Adipocyte (in vitro differentiated cells): ENCODE measurements around the gene ZC3H7B.
"Not testable (repeated sequence)": the region's sequence is repeated elsewhere in the genome, so short reads cannot be mapped to it uniquely, and the experiment has no call there.

Experiments
- DNase-seq: peaks from one replicate; pipeline ENCODE4 v3.0.0-alpha.2; 2015; ENCODE audit warnings: low read depth
- H3K27me3 ChIP-seq: replicated peaks from 2 replicates; pipeline ENCODE4 v1.7.0; 2013; ENCODE audit warnings: mild to moderate bottlenecking, low read length, moderate library complexity; ENCODE audit not compliant: control insufficient read depth, insufficient read depth
- H3K36me3 ChIP-seq: 2 replicates; pipeline ENCODE4 v1.7.0; 2013; ENCODE audit warnings: low read length, mild to moderate bottlenecking, moderate library complexity; ENCODE audit not compliant: control insufficient read depth, insufficient read depth, severe bottlenecking
- H3K4me1 ChIP-seq: 2 replicates; pipeline ENCODE4 v1.7.0; 2013; ENCODE audit warnings: mild to moderate bottlenecking, low read length, moderate library complexity; ENCODE audit not compliant: control insufficient read depth, insufficient read depth
- H3K4me3 ChIP-seq: 2 replicates; pipeline ENCODE4 v1.7.0; 2013; ENCODE audit warnings: mild to moderate bottlenecking, low read length, moderate library complexity
- H3K9ac ChIP-seq: 2 replicates; pipeline ENCODE4 v1.7.0; 2013; ENCODE audit warnings: mild to moderate bottlenecking, low read length, moderate library complexity
- H3K9me3 ChIP-seq: 2 replicates; pipeline ENCODE4 v1.7.0; 2013; ENCODE audit warnings: mild to moderate bottlenecking, low read length, moderate library complexity; ENCODE audit not compliant: control insufficient read depth

Gene ZC3H7B

DNA sequence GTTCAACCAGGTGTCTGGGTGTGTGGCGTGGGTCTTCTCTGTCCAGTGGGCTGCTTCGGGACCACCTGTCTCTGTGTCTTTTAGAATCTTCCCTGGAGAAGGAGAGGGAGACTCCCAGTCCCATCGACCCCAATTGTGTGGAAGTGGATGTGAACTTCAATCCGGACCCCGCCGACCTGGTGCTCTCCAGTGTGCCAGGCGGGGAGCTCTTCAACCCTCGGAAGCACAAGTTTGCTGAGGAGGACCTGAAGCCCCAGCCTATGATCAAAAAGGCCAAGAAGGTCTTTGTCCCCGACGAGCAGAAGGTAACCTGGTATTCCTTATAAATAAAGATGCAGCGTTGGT lies 92.7 kb downstream of the ZC3H7B start:
- Histone ChIP-seq H3K4me1 (peaks cover 27% of the 10 kb centered on the region), H3K36me3 (peaks cover 54% of the 10 kb centered on the region), H3K27me3 (no peaks in the 10 kb centered on the region), H3K9ac (peak overlapping the region; percentile 83), H3K4me3 (peak overlapping the region; percentile 52), H3K9me3 (no peaks in the 10 kb centered on the region)
- no peak for DNase-seq

GRCh38 chr22:41395531-41396240 lies 94.4 kb downstream of the ZC3H7B start:
- peak overlapping the region; percentile 67 for H3K9ac ChIP-seq

GRCh38 chr22:41397143-41397811 lies 96.0 kb downstream of the ZC3H7B start:
- no peak for DNase-seq

More at GRCh38 chr22:41395531-41396240, 94.4 kb downstream of the ZC3H7B start:
- no peak overlapping the region for H3K4me3 ChIP-seq
- DNase-seq, result no peak
- H3K9me3 ChIP-seq, result no peaks in the 10 kb centered on the region
- no peaks in the 10 kb centered on the region for H3K27me3 ChIP-seq
- H3K4me1 ChIP-seq, result peaks cover 27% of the 10 kb centered on the region
- H3K36me3 ChIP-seq, result peaks cover 42% of the 10 kb centered on the region

DNA sequence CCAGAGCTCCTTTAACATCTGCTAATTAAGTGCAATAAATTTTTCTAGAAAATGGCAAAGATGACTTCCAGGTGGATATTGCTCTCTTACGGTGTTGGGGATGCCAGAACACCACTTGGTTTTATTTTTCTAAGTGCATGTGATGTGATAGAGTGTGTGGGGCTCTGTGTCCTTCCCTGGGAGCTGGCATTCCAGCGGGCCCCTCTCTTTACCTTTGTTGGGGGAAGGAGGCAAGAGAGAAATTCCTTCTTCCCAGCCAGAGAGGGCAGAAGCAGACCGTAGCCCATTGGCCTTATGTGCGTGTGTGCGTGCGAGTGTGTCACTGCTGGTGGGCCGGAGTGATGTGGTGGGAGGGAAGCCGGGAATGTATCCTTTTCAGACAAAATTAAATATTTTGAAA lies 97.6 kb downstream of the ZC3H7B start:
- no peak overlapping the region for H3K4me3 ChIP-seq
- H3K27me3 ChIP-seq, result no peaks in the 10 kb centered on the region
- H3K36me3 ChIP-seq, result peaks cover 34% of the 10 kb centered on the region
- DNase-seq, result no peak
- peaks cover 37% of the 10 kb centered on the region for H3K4me1 ChIP-seq
- no peak overlapping the region for H3K9ac ChIP-seq
- H3K9me3 ChIP-seq, result no peaks in the 10 kb centered on the region

More at GRCh38 chr22:41397143-41397811, 96.0 kb downstream of the ZC3H7B start:
- H3K9me3 ChIP-seq, result no peaks in the 10 kb centered on the region
- H3K9ac ChIP-seq, result no peak overlapping the region
- no peaks in the 10 kb centered on the region for H3K27me3 ChIP-seq
- peaks cover 34% of the 10 kb centered on the region for H3K36me3 ChIP-seq
- peaks cover 35% of the 10 kb centered on the region for H3K4me1 ChIP-seq
- no peak overlapping the region for H3K4me3 ChIP-seq

DNA sequence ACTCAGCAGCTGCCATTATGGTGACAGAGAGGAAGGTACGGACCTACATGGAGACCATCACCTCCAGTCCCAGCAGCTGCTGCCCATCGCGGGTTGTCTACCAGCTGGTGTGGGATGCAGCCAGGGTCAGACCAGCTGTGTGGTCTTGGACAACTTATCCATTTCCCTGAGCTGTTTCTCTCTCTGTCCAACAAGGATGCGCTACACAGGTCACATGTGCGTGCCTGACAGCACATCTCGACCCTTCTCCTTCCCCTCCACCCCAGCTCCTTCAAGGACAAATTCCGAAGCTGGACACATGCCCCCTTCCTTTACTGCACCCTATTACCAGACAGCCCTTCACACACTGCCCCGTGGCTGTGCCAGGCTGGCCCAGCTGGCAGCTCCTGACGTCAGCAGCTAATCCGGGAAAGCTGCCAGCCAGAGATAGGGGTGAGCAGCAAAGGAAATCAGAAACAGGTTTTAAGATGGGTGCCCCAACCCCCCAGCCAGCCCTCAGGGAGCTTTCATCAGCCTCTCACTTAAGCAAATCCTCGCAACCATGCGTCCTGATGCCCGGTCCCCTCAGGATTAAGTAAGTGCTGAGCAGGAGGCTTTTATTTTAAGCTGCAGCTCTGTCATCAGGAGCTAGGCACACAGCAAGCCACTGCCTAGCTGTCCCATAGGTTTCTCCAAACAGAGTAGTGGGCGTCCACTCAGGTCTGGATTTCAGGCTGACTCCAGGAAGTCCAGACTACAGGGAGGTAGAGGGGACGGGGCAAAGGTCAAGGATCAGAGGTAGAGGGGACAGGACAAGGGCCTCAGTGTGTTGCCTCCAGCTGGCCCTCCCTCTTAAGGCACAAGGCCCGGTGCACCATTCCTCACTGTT lies 100.7 kb downstream of the ZC3H7B start:
- no peaks in the 10 kb centered on the region for H3K9me3 ChIP-seq
- H3K4me3 ChIP-seq, result no peak overlapping the region
- peak; percentile 91 for DNase-seq
- H3K27me3 ChIP-seq, result no peaks in the 10 kb centered on the region
- peak overlapping the region; percentile 83 for H3K9ac ChIP-seq
- H3K4me1 ChIP-seq, result peaks cover 25% of the 10 kb centered on the region
- peaks cover 14% of the 10 kb centered on the region for H3K36me3 ChIP-seq

DNA sequence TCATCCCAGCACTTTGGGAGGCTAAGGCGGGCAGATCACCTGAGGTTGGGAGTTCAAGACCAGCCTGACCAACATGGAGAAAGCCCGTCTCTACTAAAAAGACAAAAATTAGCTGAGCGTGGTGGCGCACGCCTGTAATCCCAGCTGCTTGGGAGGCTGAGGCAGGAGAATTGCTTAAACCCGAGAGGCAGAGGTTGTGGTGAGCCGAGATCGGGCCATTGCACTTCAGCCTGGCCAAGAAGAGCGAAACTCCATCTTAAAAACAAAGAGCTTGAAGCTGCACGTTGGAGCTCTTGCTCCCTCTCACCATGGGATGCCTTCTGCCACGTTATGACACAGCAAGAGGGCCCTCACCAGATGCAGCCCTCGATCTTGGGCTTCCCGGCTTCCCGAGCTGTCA lies 101.5 kb downstream of the ZC3H7B start:
- not testable (repeated sequence) for H3K4me3 ChIP-seq, H3K9me3 ChIP-seq, H3K27me3 ChIP-seq, DNase-seq, H3K36me3 ChIP-seq
- peak overlapping the region; percentile 83 for H3K9ac ChIP-seq
- peaks cover 25% of the 10 kb centered on the region for H3K4me1 ChIP-seq

DNA sequence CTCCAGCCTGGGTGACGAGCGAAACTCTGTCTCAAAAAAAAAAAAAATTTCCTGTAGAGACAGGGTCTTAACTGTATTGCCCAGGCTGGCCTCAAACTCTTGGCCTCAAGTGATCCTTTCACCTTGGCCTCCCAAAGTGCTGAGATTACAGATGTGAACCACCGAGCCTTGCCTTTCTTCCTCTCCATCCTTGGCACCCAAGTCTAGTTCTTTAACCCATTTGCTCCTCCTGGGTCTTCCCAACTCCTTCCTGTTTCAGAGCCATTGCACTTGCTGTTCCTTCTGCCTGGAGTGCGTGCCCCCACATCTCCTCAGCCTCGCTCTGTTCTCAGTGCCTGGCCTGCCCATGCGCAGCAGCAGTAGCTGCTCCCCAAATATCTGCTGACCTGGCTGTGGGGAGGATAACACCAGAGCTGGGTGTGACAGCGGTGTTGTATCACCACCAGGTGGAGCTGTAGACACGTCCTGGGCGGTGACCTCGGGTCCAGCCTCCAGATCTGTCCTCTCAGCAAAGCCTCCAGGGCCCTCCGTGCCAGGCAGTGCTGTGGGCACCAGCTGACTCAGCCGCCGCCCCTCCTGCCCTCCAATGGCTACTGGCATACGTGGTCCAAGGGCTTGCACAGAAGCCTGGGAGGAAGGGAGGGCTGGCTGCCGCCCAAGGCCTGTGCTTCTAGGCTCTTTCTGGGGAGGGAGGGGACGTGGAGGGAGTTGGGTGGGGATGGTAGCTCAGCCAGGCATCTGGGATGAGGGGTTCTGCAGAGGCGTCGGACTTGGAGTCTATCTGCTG lies 102.4 kb downstream of the ZC3H7B start:
- Histone ChIP-seq H3K9me3 (no peaks in the 10 kb centered on the region), H3K9ac (peak overlapping the region; percentile 83), H3K36me3 (no peaks in the 10 kb centered on the region), H3K4me3 (no peak overlapping the region), H3K4me1 (peaks cover 25% of the 10 kb centered on the region), H3K27me3 (no peaks in the 10 kb centered on the region)
- DNase-seq, result peak; percentile 95

DNA sequence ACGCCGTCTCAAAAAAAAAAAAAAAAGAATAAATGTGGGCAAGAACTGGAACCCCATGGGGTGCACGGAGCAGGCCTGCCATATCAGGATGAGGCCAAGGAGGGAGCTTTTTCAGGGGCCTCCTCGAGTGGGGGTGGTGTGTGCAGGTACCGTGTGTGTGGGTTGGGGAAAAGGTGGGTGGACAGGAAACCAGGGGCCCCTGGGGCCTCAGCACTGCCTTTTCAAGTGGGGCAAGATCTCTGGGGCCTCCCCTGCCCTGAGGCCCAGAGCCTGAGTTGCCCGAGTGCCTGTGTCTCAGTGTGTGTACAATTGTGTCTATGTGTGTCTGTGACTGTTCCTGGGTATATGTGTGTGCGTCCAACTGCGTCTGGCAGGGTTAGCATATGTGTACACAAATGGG lies 104.3 kb downstream of the ZC3H7B start:
- Histone ChIP-seq H3K9me3 (no peaks in the 10 kb centered on the region), H3K36me3 (no peaks in the 10 kb centered on the region), H3K4me3 (no peak overlapping the region), H3K4me1 (peaks cover 29% of the 10 kb centered on the region), H3K9ac (no peak overlapping the region), H3K27me3 (no peaks in the 10 kb centered on the region)
- DNase-seq, result no peak

GRCh38 chr22:41406410-41406809 lies 105.1 kb downstream of the ZC3H7B start:
- DNase-seq, result no peak
- peaks cover 34% of the 10 kb centered on the region for H3K4me1 ChIP-seq
- no peak overlapping the region for H3K9ac ChIP-seq
- no peaks in the 10 kb centered on the region for H3K9me3 ChIP-seq
- no peaks in the 10 kb centered on the region for H3K27me3 ChIP-seq
- no peaks in the 10 kb centered on the region for H3K36me3 ChIP-seq
- no peak overlapping the region for H3K4me3 ChIP-seq

GRCh38 chr22:41407433-41407832 lies 106.1 kb downstream of the ZC3H7B start:
- Histone ChIP-seq H3K4me3 (no peak overlapping the region), H3K27me3 (no peaks in the 10 kb centered on the region), H3K4me1 (peaks cover 33% of the 10 kb centered on the region), H3K9me3 (no peaks in the 10 kb centered on the region), H3K9ac (no peak overlapping the region), H3K36me3 (no peaks in the 10 kb centered on the region)
- DNase-seq, result no peak
